ENCODE results near the gene MSH3.
"Not testable (repeated sequence)": the region's sequence is repeated elsewhere in the genome, so short reads cannot be mapped to it uniquely, and the experiment has no call there.

The MSH3 gene

GRCh38 chr5:80761966-80762365, 107.5 kb downstream of the MSH3 start:
- Mint-ChIP-seq H3K36me3 (ENCODE audit: low read depth) (peaks cover 63% of the 10 kb centered on the region), H3K9me3 (peaks cover 4% of the 10 kb centered on the region), H3K27me3 (no peaks in the 10 kb centered on the region), H3K27ac (peak overlapping the region; percentile 90), H3K4me3 (no peak overlapping the region), H3K4me1 (peaks cover 55% of the 10 kb centered on the region)
- ATAC-seq (peak; percentile 7), DNase-seq (no peak)

DNA sequence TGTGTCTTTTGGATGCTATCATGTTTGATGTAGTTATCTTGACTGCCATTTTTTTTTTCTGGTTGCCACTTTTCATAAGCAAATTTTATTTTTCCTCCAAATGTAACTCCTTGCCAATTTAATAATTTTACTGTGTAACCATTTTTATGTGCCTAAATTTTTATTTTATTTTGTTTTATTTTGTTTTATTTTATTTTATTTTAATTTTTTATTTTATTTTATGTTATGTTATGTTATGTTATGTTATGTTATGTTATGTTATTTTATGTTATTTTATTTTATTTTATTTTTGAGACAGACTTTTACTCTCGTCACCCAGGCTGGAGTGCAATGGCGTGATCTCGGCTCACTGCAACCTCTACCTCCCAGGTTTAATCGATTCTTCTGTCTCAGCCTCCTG, 108.1 kb downstream of the MSH3 start:
- peaks cover 59% of the 10 kb centered on the region for H3K36me3 Mint-ChIP-seq (ENCODE audit: low read depth)
- H3K27ac Mint-ChIP-seq, result peak overlapping the region; percentile 44
- H3K4me3 Mint-ChIP-seq, result no peak overlapping the region

DNA sequence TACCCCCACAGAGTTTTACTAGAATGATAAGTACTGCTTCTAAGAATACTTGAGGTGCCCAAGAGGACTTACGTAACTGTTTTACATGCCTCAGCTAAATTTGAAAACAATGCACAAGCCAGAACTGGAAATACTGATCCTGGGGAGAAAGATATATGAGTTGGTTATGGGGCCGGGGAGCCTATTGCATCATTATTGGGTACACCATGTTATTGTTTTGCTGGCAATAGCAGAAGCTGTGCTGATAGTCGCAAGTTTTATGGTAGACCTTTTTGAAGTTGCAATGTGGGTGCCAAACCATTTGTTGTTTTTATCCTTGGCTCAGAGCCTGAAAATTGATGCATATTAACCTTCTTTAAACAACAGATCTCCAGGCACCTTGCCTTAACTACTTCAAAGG, 108.8 kb downstream of the MSH3 start:
- no peak overlapping the region for H3K27ac Mint-ChIP-seq
- ATAC-seq (no peak), DNase-seq (no peak)
- peaks cover 42% of the 10 kb centered on the region for H3K4me1 Mint-ChIP-seq
- peaks cover under 1% of the 10 kb centered on the region for H3K9me3 Mint-ChIP-seq
- peaks cover 53% of the 10 kb centered on the region for H3K36me3 Mint-ChIP-seq (ENCODE audit: low read depth)
- H3K27me3 Mint-ChIP-seq, result no peaks in the 10 kb centered on the region
- H3K4me3 Mint-ChIP-seq, result no peak overlapping the region

More for the DNA sequence above, 108.1 kb downstream of the MSH3 start:
- Mint-ChIP-seq H3K27me3 (no peaks in the 10 kb centered on the region), H3K4me1 (peaks cover 49% of the 10 kb centered on the region), H3K9me3 (peaks cover 4% of the 10 kb centered on the region)
- ATAC-seq (no peak), DNase-seq (no peak)

DNA sequence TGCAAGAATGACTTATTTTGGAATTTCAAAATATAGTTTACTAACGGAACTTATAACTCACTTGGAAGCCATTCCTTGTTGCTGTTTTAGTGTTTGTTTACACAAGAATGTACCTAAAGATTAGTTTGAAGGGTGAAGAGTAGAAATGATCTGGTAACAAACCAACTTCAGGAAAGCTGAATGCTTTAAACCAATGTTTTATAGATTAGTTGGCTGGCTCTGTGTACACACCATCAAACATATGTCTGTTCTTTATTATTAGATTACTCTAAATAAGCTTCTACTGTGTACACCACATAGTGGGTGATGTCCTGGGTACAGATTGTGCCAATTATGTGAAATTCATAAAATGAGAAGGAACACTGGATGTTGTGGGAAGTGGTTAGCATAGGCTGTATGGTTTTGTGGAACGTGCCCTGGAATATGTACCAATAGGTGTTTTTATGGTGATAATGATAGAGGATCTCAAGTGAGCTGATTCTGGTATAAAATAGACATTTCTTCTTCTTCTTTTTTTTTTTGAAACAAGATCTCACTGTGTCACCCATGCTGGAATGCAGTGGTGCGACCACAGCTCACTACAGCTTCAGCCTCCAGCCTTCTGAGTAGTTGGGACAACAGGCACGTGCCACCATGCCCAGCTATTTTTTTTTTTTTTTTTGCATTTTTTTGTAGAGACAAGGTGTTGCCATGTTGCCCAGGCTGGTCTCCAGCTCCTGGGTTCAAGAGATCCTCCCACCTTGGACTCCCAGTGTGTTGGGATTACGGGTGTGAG, 109.6 kb downstream of the MSH3 start:
- no peak overlapping the region for H3K27ac Mint-ChIP-seq
- no peaks in the 10 kb centered on the region for H3K27me3 Mint-ChIP-seq
- peaks cover 37% of the 10 kb centered on the region for H3K4me1 Mint-ChIP-seq
- peaks cover 53% of the 10 kb centered on the region for H3K36me3 Mint-ChIP-seq (ENCODE audit: low read depth)
- H3K4me3 Mint-ChIP-seq, result no peak overlapping the region
- ATAC-seq (no peak), DNase-seq (no peak)
- H3K9me3 Mint-ChIP-seq, result no peaks in the 10 kb centered on the region

- DNase-seq, result no peak
- Mint-ChIP-seq H3K36me3 (ENCODE audit: low read depth) (peaks cover 48% of the 10 kb centered on the region), H3K9me3 (no peaks in the 10 kb centered on the region), H3K4me1 (peaks cover 30% of the 10 kb centered on the region), H3K27ac (no peak overlapping the region), H3K27me3 (no peaks in the 10 kb centered on the region), H3K4me3 (no peak overlapping the region)
- ATAC-seq, result no peak
Observed at GRCh38 chr5:80764786-80765185, 110.3 kb downstream of the MSH3 start.

GRCh38 chr5:80777347-80778287, 123.2 kb downstream of the MSH3 start:
- H3K27me3 Mint-ChIP-seq, result no peaks in the 10 kb centered on the region
- peak overlapping the region; percentile 13 for H3K27ac Mint-ChIP-seq
- peaks cover 30% of the 10 kb centered on the region for H3K4me1 Mint-ChIP-seq
- DNase-seq (no peak), ATAC-seq (peak; percentile 60)
- no peaks in the 10 kb centered on the region for H3K9me3 Mint-ChIP-seq
- H3K36me3 Mint-ChIP-seq (ENCODE audit: low read depth), result peaks cover 42% of the 10 kb centered on the region
- no peak overlapping the region for H3K4me3 Mint-ChIP-seq

DNA sequence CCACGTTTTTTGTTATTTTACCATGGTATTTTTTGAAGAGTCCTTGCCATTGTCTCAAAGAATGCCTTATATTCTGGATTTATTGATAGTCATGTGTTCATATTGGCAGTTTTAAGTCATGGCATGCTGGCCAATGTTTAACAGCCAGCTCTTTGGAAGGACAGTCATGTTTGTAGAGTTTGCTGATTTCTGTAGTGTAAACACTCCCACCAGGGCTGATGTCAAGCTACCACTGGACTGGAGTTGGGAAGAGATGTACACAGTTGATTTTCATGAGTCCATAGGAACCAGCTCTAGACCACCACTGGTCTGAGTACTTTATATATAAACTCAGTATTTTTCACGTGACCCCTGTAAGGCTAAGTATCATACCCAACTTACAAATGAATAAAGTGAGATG, 125.6 kb downstream of the MSH3 start:
- no peaks in the 10 kb centered on the region for H3K9me3 Mint-ChIP-seq
- H3K36me3 Mint-ChIP-seq (ENCODE audit: low read depth), result peaks cover 44% of the 10 kb centered on the region
- no peak overlapping the region for H3K4me3 Mint-ChIP-seq
- ATAC-seq (no peak), DNase-seq (no peak)
- no peak overlapping the region for H3K27ac Mint-ChIP-seq
- H3K27me3 Mint-ChIP-seq, result no peaks in the 10 kb centered on the region
- H3K4me1 Mint-ChIP-seq, result peaks cover 30% of the 10 kb centered on the region

DNA sequence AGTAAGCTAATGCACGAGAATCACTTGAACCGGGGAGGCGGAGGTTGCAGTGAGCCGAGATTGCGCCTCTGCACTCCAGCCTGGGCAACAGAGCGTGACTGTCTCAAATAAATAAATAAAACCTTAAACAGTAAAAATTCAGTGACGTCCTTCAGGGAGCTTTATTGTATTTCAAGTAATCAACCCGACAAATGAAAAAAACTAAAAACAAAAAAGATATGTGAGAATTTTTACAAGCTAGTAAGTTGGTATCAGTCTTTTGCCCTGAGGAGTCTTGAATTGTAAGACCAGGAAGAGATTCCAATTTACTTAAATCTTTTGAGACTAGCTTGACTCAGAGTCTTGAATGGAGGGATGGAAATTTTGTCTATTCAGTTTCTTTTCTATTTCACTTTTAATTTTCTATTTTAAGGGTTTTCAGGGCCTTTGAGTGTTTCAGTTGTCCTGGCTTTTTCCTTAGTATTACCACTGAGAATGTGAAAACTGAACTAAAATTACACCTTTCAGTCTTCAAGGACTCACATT, 126.4 kb downstream of the MSH3 start:
- H3K27ac Mint-ChIP-seq, result peak overlapping the region; percentile 23
- peaks cover 46% of the 10 kb centered on the region for H3K36me3 Mint-ChIP-seq (ENCODE audit: low read depth)
- no peak for ATAC-seq
- H3K9me3 Mint-ChIP-seq, result no peaks in the 10 kb centered on the region
- no peaks in the 10 kb centered on the region for H3K27me3 Mint-ChIP-seq
- H3K4me3 Mint-ChIP-seq, result no peak overlapping the region
- H3K4me1 Mint-ChIP-seq, result peaks cover 30% of the 10 kb centered on the region
- no peak for DNase-seq

GRCh38 chr5:80781356-80781755, 126.9 kb downstream of the MSH3 start:
- H3K4me1 Mint-ChIP-seq, result peaks cover 30% of the 10 kb centered on the region
- H3K27ac Mint-ChIP-seq, result peak overlapping the region; percentile 23
- no peak overlapping the region for H3K4me3 Mint-ChIP-seq
- no peak for DNase-seq
- H3K27me3 Mint-ChIP-seq, result no peaks in the 10 kb centered on the region
- no peaks in the 10 kb centered on the region for H3K9me3 Mint-ChIP-seq
- H3K36me3 Mint-ChIP-seq (ENCODE audit: low read depth), result peaks cover 48% of the 10 kb centered on the region
- ATAC-seq, result peak; percentile 86

DNA sequence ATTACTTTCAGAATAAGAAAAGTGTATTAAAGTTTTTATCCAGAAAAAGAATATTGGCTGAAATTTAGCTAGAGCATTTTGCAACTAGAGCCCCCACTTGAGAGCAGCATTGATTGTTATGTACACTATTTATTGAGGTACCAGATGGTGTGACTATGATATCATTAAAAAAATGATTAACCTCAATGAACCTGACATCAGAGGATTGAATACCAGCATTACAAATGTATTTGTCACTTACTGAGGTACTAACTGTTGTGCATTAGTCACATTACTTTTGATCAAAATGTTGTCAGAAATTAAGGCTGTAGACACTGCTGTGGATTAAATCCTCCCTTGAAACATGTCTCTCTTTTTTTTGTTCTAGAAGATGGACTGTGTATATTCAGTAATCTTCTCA, 128.2 kb downstream of the MSH3 start:
- H3K9me3 Mint-ChIP-seq, result no peaks in the 10 kb centered on the region
- H3K27me3 Mint-ChIP-seq, result no peaks in the 10 kb centered on the region
- no peak for ATAC-seq
- H3K4me3 Mint-ChIP-seq, result no peak overlapping the region
- DNase-seq, result no peak
- no peak overlapping the region for H3K27ac Mint-ChIP-seq
- peaks cover 47% of the 10 kb centered on the region for H3K36me3 Mint-ChIP-seq (ENCODE audit: low read depth)
- peaks cover 24% of the 10 kb centered on the region for H3K4me1 Mint-ChIP-seq

DNA sequence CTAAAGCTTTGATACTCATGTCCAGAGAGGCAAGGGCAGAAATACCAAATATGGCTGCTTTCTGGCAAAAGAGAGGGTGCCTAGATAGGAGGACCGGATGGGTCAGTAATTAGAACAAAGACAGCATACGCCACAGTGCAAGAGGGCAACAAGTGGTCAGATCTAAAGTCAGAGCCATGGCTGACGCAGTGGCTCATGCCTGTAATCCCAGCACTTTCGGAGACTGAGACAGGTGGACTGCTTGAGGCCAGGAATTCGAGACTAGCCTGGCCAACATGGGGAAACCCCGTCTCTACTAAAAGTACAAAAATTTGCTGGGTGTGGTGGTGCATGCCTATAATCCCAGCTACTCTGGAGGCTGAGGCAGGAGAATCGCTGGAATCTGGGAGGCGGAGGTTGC, 129.3 kb downstream of the MSH3 start:
- not testable (repeated sequence) for DNase-seq, H3K27ac Mint-ChIP-seq, H3K9me3 Mint-ChIP-seq, H3K4me3 Mint-ChIP-seq, ATAC-seq, H3K27me3 Mint-ChIP-seq
- Mint-ChIP-seq H3K4me1 (peaks cover 18% of the 10 kb centered on the region), H3K36me3 (ENCODE audit: low read depth) (peaks cover 43% of the 10 kb centered on the region)

DNA sequence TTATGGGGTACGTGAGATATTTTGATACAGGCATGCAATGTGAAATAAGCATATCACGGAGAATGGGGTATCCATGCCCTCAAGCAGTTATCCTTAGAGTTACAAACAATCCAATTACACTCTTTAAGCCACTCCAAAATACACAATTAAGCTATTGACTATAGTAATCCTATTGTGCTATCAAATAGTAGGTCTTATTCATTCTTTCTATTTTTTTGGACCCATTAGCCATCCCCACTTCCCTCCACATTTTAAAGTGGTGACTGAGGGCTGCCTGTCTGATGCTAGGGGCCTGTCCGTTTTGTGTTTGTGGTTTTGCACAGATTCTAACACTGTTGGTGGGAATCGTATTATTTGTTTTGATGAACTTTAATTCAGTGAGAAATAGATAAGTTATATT, 130.0 kb downstream of the MSH3 start:
- ATAC-seq (no peak), DNase-seq (no peak)
- Mint-ChIP-seq H3K4me3 (no peak overlapping the region), H3K9me3 (no peaks in the 10 kb centered on the region), H3K36me3 (ENCODE audit: low read depth) (peaks cover 40% of the 10 kb centered on the region), H3K4me1 (peaks cover 23% of the 10 kb centered on the region), H3K27me3 (no peaks in the 10 kb centered on the region), H3K27ac (no peak overlapping the region)

- peak overlapping the region; percentile 59 for H3K27ac Mint-ChIP-seq
- H3K27me3 Mint-ChIP-seq, H3K4me3 Mint-ChIP-seq, H3K9me3 Mint-ChIP-seq, DNase-seq: not testable (repeated sequence)
- H3K4me1 Mint-ChIP-seq, result peaks cover 18% of the 10 kb centered on the region
- ATAC-seq, result peak; percentile 85
- peaks cover 30% of the 10 kb centered on the region for H3K36me3 Mint-ChIP-seq (ENCODE audit: low read depth)
Observed at GRCh38 chr5:80789319-80790016, 135.0 kb downstream of the MSH3 start.

- Mint-ChIP-seq H3K9me3 (no peaks in the 10 kb centered on the region), H3K36me3 (ENCODE audit: low read depth) (peaks cover 24% of the 10 kb centered on the region), H3K27me3 (no peaks in the 10 kb centered on the region), H3K4me1 (peaks cover 18% of the 10 kb centered on the region), H3K27ac (no peak overlapping the region), H3K4me3 (no peak overlapping the region)
- DNase-seq, result no peak
- no peak for ATAC-seq
Observed at GRCh38 chr5:80790698-80791097, 136.2 kb downstream of the MSH3 start.

All from activated naive CD8-positive, alpha-beta T cell treated with anti-CD3 and anti-CD28 coated beads, Interleukin-2, amount 50 U/mL, for 24 hours (primary cell).